CD4-positive, CD25-positive, alpha-beta regulatory T cell (primary cell): ENCODE measurements around the gene TSR1. TPM values are rescaled to one million over a fixed set of nuclear protein-coding genes. Genes with fewer than 3 reads are reported as not detected.

Experiments
- ATAC-seq, 2 donors: fragments of 150-1000 bp; cut with Tn5 transposase; one replicate each; pipeline ENCODE4 v1.10.0; 2021; ENCODE audit warnings: low read depth in 2 of 2, moderate number of reproducible peaks in 2 of 2, moderate library complexity in 1 of 2
- DNase-seq, 3 donors: peaks; one replicate each; pipeline versions ENCODE4 v3.0.0 to v3.0.0-alpha.2; 2012 to 2022; ENCODE audit warnings: mixed read lengths in 1 of 3
- H3K27ac ChIP-seq: one replicate; pipeline ENCODE4 v1.7.0; 2013; ENCODE audit warnings: mild to moderate bottlenecking, low read length; ENCODE audit not compliant: insufficient read depth, poor library complexity, severe bottlenecking
- H3K27me3 ChIP-seq: one replicate; pipeline ENCODE4 v1.7.0; 2013; ENCODE audit warnings: low read length; ENCODE audit not compliant: control insufficient read depth, insufficient read depth
- H3K36me3 ChIP-seq: one replicate; pipeline ENCODE4 v1.7.0; 2013; ENCODE audit warnings: mild to moderate bottlenecking, low read length, moderate library complexity; ENCODE audit not compliant: control insufficient read depth, insufficient read depth
- H3K4me1 ChIP-seq: 2 replicates; pipeline ENCODE4 v1.7.0; 2013; ENCODE audit warnings: mild to moderate bottlenecking, low read length; ENCODE audit not compliant: insufficient read depth, control insufficient read depth, poor library complexity, severe bottlenecking
- H3K4me3 ChIP-seq: one replicate; pipeline ENCODE4 v1.7.0; 2013; ENCODE audit warnings: low read depth, mild to moderate bottlenecking, low read length, moderate library complexity
- H3K9me3 ChIP-seq, 2 experiments: 1 replicate in 1 of 2; 2 replicates in 1 of 2; pipeline ENCODE4 v1.7.0; 2013; ENCODE audit warnings: low read length in 2 of 2, mild to moderate bottlenecking in 1 of 2, moderate library complexity in 1 of 2; ENCODE audit not compliant: control insufficient read depth in 2 of 2
- H3K27ac Mint-ChIP-seq, 3 donors: one replicate each; pipeline ENCODE4 v1.8.0; 2020 to 2022; ENCODE audit warnings: mild to moderate bottlenecking in 3 of 3, mixed read lengths in 3 of 3, moderate library complexity in 2 of 3
- H3K27me3 Mint-ChIP-seq: one replicate; pipeline ENCODE4 v1.8.0; 2022; ENCODE audit warnings: mild to moderate bottlenecking, mixed read lengths
- H3K36me3 Mint-ChIP-seq: one replicate; pipeline ENCODE4 v1.8.0; 2020; ENCODE audit warnings: mixed read lengths
- H3K4me1 Mint-ChIP-seq, 4 donors: one replicate each; pipeline ENCODE4 v1.8.0; 2020 to 2022; ENCODE audit warnings: mixed read lengths in 4 of 4, mild to moderate bottlenecking in 1 of 4
- H3K4me3 Mint-ChIP-seq, 4 donors: one replicate each; pipeline ENCODE4 v1.8.0; 2020 to 2022; ENCODE audit warnings: mild to moderate bottlenecking in 4 of 4, mixed read lengths in 4 of 4, moderate library complexity in 3 of 4
- H3K9me3 Mint-ChIP-seq, 7 donors: one replicate each; pipeline ENCODE4 v1.8.0; 2020 to 2022; ENCODE audit warnings: mixed read lengths in 7 of 7, mild to moderate bottlenecking in 3 of 7, moderate library complexity in 2 of 7
- polyA plus RNA-seq, 4 donors: library from polyadenylated mRNA; unstranded; fragments of 300-500 nt; fragmentation: Illumina TruSeq; gene quantifications; one replicate each; pipeline ENCODE4 v1.2.3, GENCODE V29; 2021
- total RNA-seq: library from RNA; stranded (reverse); gene quantifications from one replicate; pipeline ENCODE4 v1.2.3, GENCODE V29; 2022

The TSR1 gene
- total and polyA plus RNA-seq, 5 donors from 2014 or later, result 11.4 to 25.1 (median 15.8) TPM

DNA sequence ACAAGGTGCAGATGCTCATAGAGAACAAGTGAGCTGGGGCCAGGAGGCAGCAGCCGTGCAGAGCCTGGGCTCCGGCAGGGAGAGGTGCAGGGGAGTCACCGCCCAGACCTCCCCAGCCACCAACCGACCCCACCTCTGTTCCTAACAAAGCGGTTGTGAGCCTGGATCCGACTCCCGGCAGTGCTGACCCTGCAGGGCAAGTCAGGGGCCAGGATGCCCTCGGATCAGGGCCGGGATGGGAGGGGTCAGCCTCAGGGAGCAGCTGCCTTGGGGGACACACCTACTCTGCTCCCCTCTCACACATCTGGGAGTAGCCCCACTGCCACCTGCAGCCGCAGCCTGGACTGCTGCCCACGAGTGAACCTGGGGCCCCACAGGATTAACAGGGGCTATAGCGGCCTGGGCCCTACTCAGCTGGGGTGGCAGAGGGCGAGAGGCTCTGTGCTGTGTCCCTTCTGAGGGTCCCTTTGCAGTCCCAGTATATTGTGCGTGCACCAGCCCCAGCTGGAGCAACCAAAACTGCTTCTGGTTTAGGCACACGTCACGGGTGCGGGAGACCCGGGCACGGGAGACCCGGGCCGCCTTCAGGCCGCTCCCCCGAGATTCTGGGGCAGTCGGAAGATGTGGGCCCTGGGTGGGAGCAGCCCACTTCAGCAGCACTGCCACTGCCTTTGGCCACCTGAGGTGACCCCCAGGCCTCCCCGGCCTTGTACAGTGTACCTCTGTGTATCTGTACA is 43.4 kb upstream of the TSR1 start:
- no peak overlapping the region for H3K27ac Mint-ChIP-seq
- H3K9me3 Mint-ChIP-seq, result no peaks in the 10 kb centered on the region
- Histone ChIP-seq H3K4me3 (no peak overlapping the region), H3K4me1 (no peaks in the 10 kb centered on the region), H3K27ac (no peak overlapping the region), H3K27me3 (no peaks in the 10 kb centered on the region), H3K9me3 (no peaks in the 10 kb centered on the region), H3K36me3 (peaks cover 12% of the 10 kb centered on the region)
- ATAC-seq (no peak), DNase-seq (no peak)
- peaks cover 3% of the 10 kb centered on the region for H3K36me3 Mint-ChIP-seq
- H3K4me1 Mint-ChIP-seq, result peaks cover 0 to 5% (median 4%) of the 10 kb centered on the region in 4 donors
- H3K27me3 Mint-ChIP-seq, result no peaks in the 10 kb centered on the region
- no peak overlapping the region for H3K4me3 Mint-ChIP-seq

DNA sequence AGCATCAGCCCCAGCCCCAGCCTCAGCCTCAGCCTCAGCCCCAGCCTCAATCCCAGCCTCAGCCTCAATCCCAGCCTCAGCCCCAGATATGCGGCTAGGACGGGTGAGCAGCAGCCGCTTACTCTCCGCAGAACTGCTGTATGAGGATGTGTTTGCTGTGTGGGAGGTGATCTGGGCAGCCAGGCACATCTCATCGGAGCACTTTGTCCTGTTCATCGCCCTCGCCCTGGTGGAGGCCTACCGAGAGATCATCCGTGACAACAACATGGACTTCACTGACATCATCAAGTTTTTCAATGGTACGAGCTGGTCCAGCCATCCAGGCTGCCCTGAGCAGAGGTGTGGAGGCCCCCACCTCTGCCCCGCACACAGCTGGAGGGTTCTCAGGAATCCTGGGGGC is 42.6 kb upstream of the TSR1 start:
- no peaks in the 10 kb centered on the region for H3K9me3 ChIP-seq
- no peaks in the 10 kb centered on the region for H3K9me3 Mint-ChIP-seq
- H3K27ac Mint-ChIP-seq, result no peak overlapping the region
- H3K27ac ChIP-seq, result no peak overlapping the region
- no peaks in the 10 kb centered on the region for H3K27me3 Mint-ChIP-seq
- no peak overlapping the region for H3K4me3 ChIP-seq
- H3K4me3 Mint-ChIP-seq, result no peak overlapping the region
- no peak for ATAC-seq
- peaks cover 12% of the 10 kb centered on the region for H3K36me3 ChIP-seq
- DNase-seq, result no peak
- peaks cover 0 to 5% (median 4%) of the 10 kb centered on the region in 4 donors for H3K4me1 Mint-ChIP-seq
- H3K27me3 ChIP-seq, result no peaks in the 10 kb centered on the region
- no peaks in the 10 kb centered on the region for H3K4me1 ChIP-seq
- peaks cover 5% of the 10 kb centered on the region for H3K36me3 Mint-ChIP-seq

DNA sequence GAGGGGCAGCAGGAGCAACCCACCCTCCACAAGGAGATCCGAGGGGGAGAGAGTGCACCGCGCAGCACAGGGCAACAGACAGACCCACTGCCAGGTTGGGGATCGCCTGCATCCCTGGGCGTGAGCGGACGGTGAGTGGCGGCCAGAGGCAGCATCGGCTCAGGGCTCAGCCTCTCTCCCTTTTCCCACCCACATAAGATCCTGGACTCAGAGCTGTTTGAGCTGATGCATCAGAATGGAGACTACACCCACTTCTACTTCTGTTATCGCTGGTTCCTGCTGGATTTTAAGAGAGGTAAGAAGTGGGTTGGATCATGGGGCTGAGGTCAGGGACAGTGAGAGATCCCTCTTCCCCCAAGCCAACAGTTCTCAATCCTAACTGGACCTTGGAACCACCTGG is 41.4 kb upstream of the TSR1 start:
- no peak overlapping the region for H3K4me3 ChIP-seq
- peaks cover 5% of the 10 kb centered on the region for H3K36me3 Mint-ChIP-seq
- no peak for ATAC-seq

DNA sequence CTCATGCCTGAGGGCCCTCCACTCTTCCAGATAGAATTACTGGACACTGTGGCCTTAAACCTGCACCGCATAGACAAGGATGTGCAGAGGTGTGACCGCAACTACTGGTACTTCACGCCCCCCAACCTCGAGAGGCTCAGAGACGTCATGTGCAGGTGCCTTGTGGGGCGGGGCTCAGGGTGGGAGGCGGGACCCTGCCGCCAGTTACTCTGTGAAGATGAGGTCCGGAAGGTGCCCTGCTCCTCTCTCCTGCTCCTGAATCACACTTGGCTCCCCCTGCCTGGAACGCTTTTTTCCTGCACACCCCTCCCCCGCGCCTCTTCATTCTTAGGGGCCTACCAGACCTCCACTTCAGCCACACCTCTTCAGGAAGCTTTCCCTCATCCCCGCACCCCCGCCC is 39.9 kb upstream of the TSR1 start:
- Histone ChIP-seq H3K9me3 (no peaks in the 10 kb centered on the region), H3K4me1 (no peaks in the 10 kb centered on the region), H3K27ac (no peak overlapping the region), H3K36me3 (peaks cover 17% of the 10 kb centered on the region), H3K4me3 (no peak overlapping the region), H3K27me3 (no peaks in the 10 kb centered on the region)
- Mint-ChIP-seq H3K36me3 (peaks cover 5% of the 10 kb centered on the region), H3K27ac (peak overlapping the region in 2 of 3 donors; percentile 29 to 31), H3K4me3 (no peak overlapping the region), H3K27me3 (no peaks in the 10 kb centered on the region), H3K4me1 (no peaks in the 10 kb centered on the region), H3K9me3 (no peaks in the 10 kb centered on the region)
- ATAC-seq (no peak), DNase-seq (no peak)

More for the DNA sequence above, 41.4 kb upstream of the TSR1 start:
- Histone ChIP-seq H3K4me1 (no peaks in the 10 kb centered on the region), H3K9me3 (no peaks in the 10 kb centered on the region), H3K27me3 (no peaks in the 10 kb centered on the region), H3K36me3 (peaks cover 17% of the 10 kb centered on the region), H3K27ac (no peak overlapping the region)
- H3K4me3 Mint-ChIP-seq, result no peak overlapping the region
- H3K27me3 Mint-ChIP-seq, result no peaks in the 10 kb centered on the region
- H3K4me1 Mint-ChIP-seq, result peaks cover 0 to 3% (median 3%) of the 10 kb centered on the region in 4 donors
- DNase-seq, result no peak
- H3K9me3 Mint-ChIP-seq, result no peaks in the 10 kb centered on the region
- H3K27ac Mint-ChIP-seq, result no peak overlapping the region

DNA sequence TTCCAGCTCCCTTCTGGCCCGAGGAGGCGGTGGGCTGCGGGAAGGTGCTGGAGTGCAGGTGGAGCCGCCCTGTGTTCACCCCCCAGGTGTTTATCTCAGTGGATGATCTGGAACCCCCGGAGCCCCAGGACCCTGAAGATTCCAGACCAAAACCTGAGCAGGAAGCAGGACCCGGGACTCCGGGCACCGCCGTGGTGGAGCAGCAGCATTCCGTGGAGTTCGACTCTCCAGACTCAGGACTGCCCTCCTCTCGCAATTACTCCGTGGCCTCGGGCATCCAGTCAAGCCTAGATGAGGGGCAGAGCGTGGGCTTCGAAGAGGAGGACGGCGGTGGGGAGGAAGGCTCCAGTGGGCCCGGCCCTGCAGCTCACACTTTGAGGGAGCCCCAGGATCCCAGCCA is 39.1 kb upstream of the TSR1 start:
- Mint-ChIP-seq H3K9me3 (no peaks in the 10 kb centered on the region), H3K4me1 (no peaks in the 10 kb centered on the region), H3K27ac (no peak overlapping the region), H3K36me3 (peaks cover 5% of the 10 kb centered on the region), H3K27me3 (no peaks in the 10 kb centered on the region), H3K4me3 (no peak overlapping the region)
- ATAC-seq (no peak), DNase-seq (no peak)
- H3K27me3 ChIP-seq, result no peaks in the 10 kb centered on the region
- peaks cover 17% of the 10 kb centered on the region for H3K36me3 ChIP-seq
- no peak overlapping the region for H3K27ac ChIP-seq
- no peak overlapping the region for H3K4me3 ChIP-seq
- H3K4me1 ChIP-seq, result no peaks in the 10 kb centered on the region
- H3K9me3 ChIP-seq, result no peaks in the 10 kb centered on the region

DNA sequence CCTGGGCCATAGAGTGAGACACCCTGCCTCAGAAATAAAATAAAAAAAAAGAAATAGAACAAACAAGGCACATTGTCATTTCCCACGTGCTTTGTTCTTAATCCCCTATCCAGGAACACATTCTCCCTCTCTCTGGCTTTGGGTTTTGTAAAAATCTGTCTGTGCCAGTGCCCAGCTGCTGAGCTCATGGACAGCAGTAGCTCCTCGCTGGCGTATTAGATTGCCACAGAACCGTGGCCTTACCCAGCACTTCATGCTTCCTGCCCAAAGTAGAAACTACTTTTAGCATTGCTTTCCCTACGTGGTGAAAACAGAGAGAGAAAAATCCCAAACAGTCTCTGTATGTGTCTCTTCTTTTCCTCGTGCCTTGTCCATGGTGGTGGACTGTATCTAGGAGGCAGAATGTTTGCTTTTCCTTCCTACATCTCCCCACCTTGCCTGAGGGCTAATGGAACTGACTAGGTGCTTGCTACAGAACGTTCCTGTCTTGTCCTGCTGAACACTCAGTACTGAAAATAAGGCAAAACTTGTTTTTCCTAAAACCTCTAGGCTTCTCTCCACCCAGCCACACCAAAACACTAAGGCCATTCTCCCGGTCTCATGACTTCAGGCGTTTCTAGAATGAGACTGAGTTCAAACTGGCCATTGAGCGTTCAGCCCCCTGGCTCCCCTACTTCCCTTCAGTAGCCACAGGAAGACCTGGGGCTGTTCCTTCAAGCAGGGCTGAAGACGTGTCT is 38.5 kb upstream of the TSR1 start:
- H3K27ac ChIP-seq, result no peak overlapping the region
- no peaks in the 10 kb centered on the region for H3K4me1 ChIP-seq
- no peak overlapping the region for H3K4me3 Mint-ChIP-seq
- peaks cover 5% of the 10 kb centered on the region for H3K36me3 Mint-ChIP-seq
- H3K9me3 Mint-ChIP-seq, result no peaks in the 10 kb centered on the region
- ATAC-seq (no peak), DNase-seq (no peak)
- no peaks in the 10 kb centered on the region for H3K9me3 ChIP-seq
- H3K4me1 Mint-ChIP-seq, result no peaks in the 10 kb centered on the region
- no peaks in the 10 kb centered on the region for H3K27me3 ChIP-seq
- H3K36me3 ChIP-seq, result peaks cover 15% of the 10 kb centered on the region
- no peak overlapping the region for H3K4me3 ChIP-seq
- H3K27me3 Mint-ChIP-seq, result no peaks in the 10 kb centered on the region
- H3K27ac Mint-ChIP-seq, result no peak overlapping the region

DNA sequence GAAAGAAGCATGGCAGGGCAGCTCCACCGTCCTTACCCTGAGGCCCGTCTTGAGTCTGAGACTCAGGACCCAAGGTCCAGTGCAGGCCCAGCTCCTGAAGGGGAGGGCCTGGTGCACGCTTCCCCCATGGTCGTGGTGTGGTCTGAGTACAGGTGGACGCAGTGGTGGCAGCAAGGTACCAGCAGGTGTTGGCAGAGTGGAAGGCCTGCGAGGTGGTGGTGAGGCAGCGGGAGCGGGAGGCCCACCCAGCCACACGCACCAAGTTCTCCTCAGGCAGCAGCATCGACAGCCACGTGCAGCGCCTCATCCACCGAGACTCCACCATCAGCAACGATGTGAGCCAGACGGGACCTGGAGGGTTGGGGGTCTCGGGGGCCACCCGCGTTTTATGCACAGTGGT is 36.9 kb upstream of the TSR1 start:
- peaks cover 15% of the 10 kb centered on the region for H3K36me3 ChIP-seq
- no peaks in the 10 kb centered on the region for H3K27me3 ChIP-seq
- Mint-ChIP-seq H3K4me3 (no peak overlapping the region), H3K9me3 (no peaks in the 10 kb centered on the region), H3K36me3 (peaks cover 5% of the 10 kb centered on the region), H3K27ac (no peak overlapping the region), H3K27me3 (no peaks in the 10 kb centered on the region), H3K4me1 (no peaks in the 10 kb centered on the region)
- no peak overlapping the region for H3K4me3 ChIP-seq
- no peak for ATAC-seq
- no peak for DNase-seq
- H3K4me1 ChIP-seq, result no peaks in the 10 kb centered on the region
- no peak overlapping the region for H3K27ac ChIP-seq
- H3K9me3 ChIP-seq, result no peaks in the 10 kb centered on the region

DNA sequence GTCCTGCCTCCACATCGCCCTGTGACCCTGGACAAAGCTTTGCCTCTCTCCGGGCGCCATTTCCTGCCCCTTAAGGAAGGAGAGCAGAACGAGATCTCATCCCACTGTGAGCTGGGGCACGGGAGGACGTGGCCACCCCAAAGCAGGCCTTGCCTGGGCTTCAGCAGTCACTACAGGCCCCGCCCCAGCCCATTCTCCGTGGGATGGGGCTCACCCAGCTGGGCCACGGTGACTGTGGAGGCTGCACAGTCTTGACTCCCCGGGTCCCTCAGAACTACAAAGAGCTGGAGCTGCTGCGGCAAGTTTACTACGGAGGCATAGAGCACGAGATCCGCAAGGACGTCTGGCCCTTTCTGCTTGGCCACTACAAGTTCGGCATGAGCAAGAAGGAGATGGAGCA is 36.4 kb upstream of the TSR1 start:
- Mint-ChIP-seq H3K27ac (peak overlapping the region in 1 of 3 donors; percentile 66), H3K36me3 (peaks cover 5% of the 10 kb centered on the region), H3K4me1 (no peaks in the 10 kb centered on the region), H3K4me3 (no peak overlapping the region), H3K9me3 (no peaks in the 10 kb centered on the region), H3K27me3 (no peaks in the 10 kb centered on the region)
- H3K9me3 ChIP-seq, result no peaks in the 10 kb centered on the region
- peaks cover 14% of the 10 kb centered on the region for H3K36me3 ChIP-seq
- ATAC-seq (no peak), DNase-seq (no peak)
- H3K4me1 ChIP-seq, result no peaks in the 10 kb centered on the region
- no peak overlapping the region for H3K27ac ChIP-seq
- no peaks in the 10 kb centered on the region for H3K27me3 ChIP-seq
- no peak overlapping the region for H3K4me3 ChIP-seq
